ENCODE measurements around the gene CCDC86.

CCDC86 gene

DNA sequence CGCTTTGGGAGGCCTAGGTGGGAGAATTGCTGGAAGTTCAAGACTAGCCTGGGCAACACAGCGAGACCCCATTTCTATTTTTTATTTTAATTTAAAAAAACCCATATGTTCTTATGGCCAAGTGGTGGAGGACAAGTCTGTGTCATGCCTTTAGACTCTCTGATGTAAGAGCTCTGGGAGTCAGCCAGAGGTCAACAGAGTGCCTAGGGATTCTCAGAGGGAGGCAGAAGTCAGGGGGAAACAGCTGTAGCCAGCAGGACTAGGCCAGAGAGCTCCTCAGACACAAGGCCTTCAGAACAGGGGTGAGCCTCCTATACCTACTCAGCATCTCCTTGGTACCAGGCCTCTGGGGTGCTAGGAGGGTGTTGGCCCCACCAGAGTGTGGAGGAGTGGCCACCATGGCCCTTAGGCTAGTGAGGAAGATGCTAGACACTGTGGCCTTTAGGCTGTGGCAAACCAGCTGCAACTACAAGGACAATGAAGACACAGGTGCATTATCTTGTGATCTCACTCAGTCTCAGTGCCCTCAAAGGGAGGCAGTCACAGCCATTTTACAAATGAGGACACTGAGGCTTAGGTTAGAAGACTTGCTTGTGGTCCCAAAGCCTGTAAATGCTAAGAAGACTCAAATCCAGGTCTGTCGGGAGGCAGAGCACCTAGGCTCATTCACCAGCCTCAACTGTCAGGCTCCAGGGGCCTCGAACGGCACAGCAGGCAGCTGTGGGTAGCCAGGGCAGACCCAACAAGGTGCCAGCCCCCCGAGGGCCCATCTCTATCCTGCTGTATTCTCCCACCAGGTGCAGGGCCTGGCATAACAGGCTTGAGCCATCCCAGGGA lies 30.4 kb downstream of the CCDC86 start:
- no peak for DNase-seq (ENCODE audit: low spot score)
- no peak for TF ChIP-seq CTCF (IDR thresholded peaks at IDR 0.05; ENCODE audit: extremely low read depth, missing control alignments)

- TF ChIP-seq CTCF (IDR thresholded peaks at IDR 0.05; ENCODE audit: extremely low read depth, missing control alignments) = no peak
- DNase-seq (ENCODE audit: low spot score) = no peak
Measured at GRCh38 chr11:60872961-60873524, 31.1 kb downstream of the CCDC86 start.

GRCh38 chr11:60873533-60873932 lies 31.6 kb downstream of the CCDC86 start:
- DNase-seq (ENCODE audit: low spot score) = no peak
- no peak for TF ChIP-seq CTCF (IDR thresholded peaks at IDR 0.05; ENCODE audit: extremely low read depth, missing control alignments)

DNA sequence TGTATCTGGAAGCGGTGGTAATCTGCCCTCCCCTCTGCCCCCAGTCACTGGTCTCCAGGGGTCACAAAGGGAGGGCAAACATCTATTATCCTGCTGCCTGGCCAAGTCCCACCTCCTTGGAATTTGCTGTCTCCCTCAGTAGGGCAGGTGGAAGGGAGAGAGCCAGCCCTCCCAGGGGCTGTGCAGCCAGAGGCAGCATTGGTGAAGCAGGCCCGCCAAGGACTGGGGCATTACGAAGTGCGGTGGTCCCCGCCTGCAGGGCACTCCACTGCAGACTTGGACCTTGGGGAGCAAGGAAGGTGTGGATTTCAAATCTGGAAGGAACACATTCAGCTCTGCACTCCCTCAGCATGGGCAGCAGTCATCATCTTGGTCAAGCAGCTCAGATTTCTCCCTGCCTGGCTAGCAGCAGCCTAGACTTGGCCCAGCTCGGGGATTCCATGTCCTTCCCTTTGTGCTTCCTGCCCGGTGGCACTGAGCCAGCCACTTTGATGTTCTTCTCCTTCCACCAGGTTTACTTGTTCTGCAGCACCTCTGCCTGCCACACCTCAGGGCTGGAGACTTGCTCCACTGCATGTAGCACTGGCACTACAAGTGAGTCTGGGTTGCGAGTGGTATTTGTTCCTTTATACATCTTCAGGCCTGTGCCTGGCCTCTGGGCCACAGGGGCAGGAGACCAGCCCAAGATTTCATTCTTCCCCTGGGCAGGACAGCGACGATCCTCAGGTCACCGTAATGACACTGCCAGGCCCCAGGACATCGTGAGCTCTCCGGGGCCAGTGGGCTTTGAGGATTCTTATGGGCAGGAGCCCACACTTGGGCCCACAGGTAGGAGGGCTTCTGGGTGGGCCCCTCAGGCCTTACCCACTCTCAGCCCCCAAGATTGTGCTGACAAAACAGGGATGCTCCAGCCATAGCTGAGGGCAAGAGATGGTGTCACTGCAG lies 32.8 kb downstream of the CCDC86 start:
- no peak for DNase-seq (ENCODE audit: low spot score)
- no peak for TF ChIP-seq CTCF (IDR thresholded peaks at IDR 0.05; ENCODE audit: extremely low read depth, missing control alignments)

- no peak for DNase-seq (ENCODE audit: low spot score)
- TF ChIP-seq CTCF (IDR thresholded peaks at IDR 0.05; ENCODE audit: extremely low read depth, missing control alignments) = no peak
Measured at GRCh38 chr11:60875366-60876167, 33.7 kb downstream of the CCDC86 start.

DNA sequence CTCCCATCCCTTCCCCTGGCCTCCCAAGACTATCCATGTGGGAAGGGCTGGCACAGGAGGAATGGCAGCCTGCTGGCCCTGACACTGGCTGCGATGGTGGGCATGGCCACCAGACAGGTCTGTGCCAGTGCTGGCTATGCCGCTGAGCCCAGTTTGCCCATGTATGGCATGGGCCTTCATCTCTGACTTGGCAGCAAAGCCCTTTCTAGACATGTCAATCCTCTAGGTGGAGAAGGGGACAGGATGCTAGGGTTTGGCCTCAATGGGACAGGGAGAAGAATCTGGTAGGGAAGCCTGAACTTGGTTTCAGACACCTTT lies 34.2 kb downstream of the CCDC86 start:
- DNase-seq (ENCODE audit: low spot score) = no peak
- TF ChIP-seq CTCF (IDR thresholded peaks at IDR 0.05; ENCODE audit: extremely low read depth, missing control alignments) = no peak
